ENCODE measurements around the gene ATP5MK. TPM values are rescaled to one million over a fixed set of nuclear protein-coding genes. Genes with fewer than 3 reads are reported as not detected.

Gene ATP5MK, protein sequence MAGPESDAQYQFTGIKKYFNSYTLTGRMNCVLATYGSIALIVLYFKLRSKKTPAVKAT
- total RNA-seq (100 to 1,000 TPM; 133 to 224 (median 171) TPM), polyA plus RNA-seq (100 to 1,000 TPM; 344 to 386 TPM)
- long read RNA-seq, donor 1, transcript ATP5MD-201 (4 exons, 364 nt) = major isoform, 6 of 9 reads
- long read RNA-seq, donor 1, partial matches to known transcripts = 0 of 9 reads
- long read RNA-seq, donor 1, other reads (novel, unspliced or antisense) = 1 of 9 reads
- long read RNA-seq, donor 2, transcript ATP5MD-204 (5 exons, 626 nt) = minor isoform, 12 of 121 reads
- long read RNA-seq, donor 2, transcript ATP5MD-203 (4 exons, 635 nt) = minor isoform, 6 of 121 reads
- long read RNA-seq, donor 2, transcript ATP5MD-201 (4 exons, 364 nt) = major isoform, 103 of 121 reads
- long read RNA-seq, donor 2, partial matches to known transcripts = 0 of 121 reads
- long read RNA-seq, donor 2, other reads (novel, unspliced or antisense) = 0 of 121 reads
- long read RNA-seq, donor 3, transcript ATP5MD-201 (4 exons, 364 nt) = major isoform, 89 of 96 reads
- long read RNA-seq, donor 3, partial matches to known transcripts = 0 of 96 reads
- long read RNA-seq, donor 3, other reads (novel, unspliced or antisense) = 3 of 96 reads

DNA sequence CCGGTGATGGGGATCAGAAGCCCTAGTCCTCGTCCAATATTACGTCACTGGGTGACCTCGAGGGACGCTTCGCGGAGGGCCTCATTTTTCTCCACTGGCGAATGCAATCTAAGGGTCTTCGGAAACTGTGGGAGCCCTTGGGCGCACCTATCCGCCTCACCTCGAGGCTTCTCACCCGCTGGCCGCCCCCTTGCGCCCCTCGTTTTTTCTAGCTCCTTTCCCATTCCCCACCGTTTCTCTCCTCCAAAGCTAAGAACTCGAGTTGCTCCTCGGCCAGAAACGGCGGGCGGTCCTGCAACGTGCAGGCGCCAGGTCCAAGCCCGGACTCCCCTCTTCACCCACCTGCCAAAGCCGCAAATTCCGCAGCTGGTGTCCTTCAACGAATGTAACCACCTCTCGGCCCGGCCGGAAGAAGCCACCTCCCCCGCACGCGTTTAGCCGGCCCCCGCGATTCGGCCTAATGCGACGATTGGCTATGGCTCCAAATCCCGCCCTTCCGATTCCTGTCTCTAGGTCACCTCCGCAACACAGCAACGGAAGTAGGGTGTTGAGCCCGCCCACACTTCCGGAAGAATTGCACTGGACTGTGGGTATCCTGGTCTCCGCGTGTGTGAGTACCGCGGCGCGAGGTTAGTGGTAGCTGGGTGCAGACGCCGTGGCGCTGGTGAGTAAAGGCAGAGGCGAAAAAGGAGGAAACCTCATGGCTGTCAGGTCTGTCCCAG is at the start of gene ATP5MK, which contains the start of gene PDCD11:
ATP5MK (minus strand) TSS at position 409 of the 722 bp plus-strand sequence. CDS start 4,018 bp downstream, outside the sequence.
PDCD11 (plus strand) TSS at position 560 of the 722 bp plus-strand sequence. CDS start 1,801 bp downstream, outside the sequence.
- H3K4me3 ChIP-seq = peak within 1 kb of the TSS; percentile 89
- intact Hi-C loops (cut with DNase I) = no loop called here
- DNase-seq = peak; percentile 96 to 98 (median 97)
- no peaks in the 10 kb centered on the region for H3K36me3 ChIP-seq
- H3K27ac ChIP-seq = peak within 1 kb of the TSS; percentile 47 to 48
- no peaks in the 10 kb centered on the region for H3K9me3 ChIP-seq
- 0 to 1% (median 0%) methylated on average over 56 of the region's 56 CpGs for WGBS, 3 donors
- H3K27me3 ChIP-seq = no peaks in the 10 kb centered on the region
- TF ChIP-seq POLR2A (IDR thresholded peaks at IDR 0.05) (peak; percentile 61), EP300 (IDR thresholded peaks at IDR 0.05) (no peak)
- peaks cover 13% of the 10 kb centered on the region for H3K4me1 ChIP-seq (ENCODE audit: insufficient read depth)

DNA sequence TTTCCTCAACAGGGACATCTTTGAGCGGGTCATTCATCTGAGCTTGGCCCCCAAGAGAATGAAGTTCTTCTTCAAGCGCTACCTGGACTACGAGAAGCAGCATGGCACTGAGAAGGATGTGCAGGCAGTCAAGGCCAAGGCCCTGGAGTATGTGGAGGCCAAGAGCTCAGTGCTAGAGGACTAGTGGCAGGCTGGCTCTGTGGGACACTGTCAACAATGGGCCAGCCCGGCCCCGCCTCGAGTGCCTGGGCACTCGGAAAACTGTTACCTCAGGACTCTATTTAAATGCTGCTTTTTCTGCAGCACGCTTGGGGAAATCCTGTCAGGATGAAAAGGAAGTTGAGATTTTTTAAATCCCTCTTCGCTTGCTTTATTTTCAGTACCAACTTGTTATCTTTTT is 49.1 kb upstream of the ATP5MK start:
- intact Hi-C loops (cut with DNase I) = no loop called here
- no peaks in the 10 kb centered on the region for H3K27me3 ChIP-seq
- H3K4me3 ChIP-seq = no peak overlapping the region
- DNase-seq = no peak
- H3K27ac ChIP-seq = peak overlapping the region; percentile 74 to 84
- peaks cover 48% of the 10 kb centered on the region for H3K4me1 ChIP-seq (ENCODE audit: insufficient read depth)
- H3K9me3 ChIP-seq = no peaks in the 10 kb centered on the region
- no peaks in the 10 kb centered on the region for H3K36me3 ChIP-seq
- TF ChIP-seq, protein P1, sequence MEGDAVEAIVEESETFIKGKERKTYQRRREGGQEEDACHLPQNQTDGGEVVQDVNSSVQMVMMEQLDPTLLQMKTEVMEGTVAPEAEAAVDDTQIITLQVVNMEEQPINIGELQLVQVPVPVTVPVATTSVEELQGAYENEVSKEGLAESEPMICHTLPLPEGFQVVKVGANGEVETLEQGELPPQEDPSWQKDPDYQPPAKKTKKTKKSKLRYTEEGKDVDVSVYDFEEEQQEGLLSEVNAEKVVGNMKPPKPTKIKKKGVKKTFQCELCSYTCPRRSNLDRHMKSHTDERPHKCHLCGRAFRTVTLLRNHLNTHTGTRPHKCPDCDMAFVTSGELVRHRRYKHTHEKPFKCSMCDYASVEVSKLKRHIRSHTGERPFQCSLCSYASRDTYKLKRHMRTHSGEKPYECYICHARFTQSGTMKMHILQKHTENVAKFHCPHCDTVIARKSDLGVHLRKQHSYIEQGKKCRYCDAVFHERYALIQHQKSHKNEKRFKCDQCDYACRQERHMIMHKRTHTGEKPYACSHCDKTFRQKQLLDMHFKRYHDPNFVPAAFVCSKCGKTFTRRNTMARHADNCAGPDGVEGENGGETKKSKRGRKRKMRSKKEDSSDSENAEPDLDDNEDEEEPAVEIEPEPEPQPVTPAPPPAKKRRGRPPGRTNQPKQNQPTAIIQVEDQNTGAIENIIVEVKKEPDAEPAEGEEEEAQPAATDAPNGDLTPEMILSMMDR (IDR thresholded peaks at IDR 0.05) = no peak
- TF ChIP-seq POLR2A (IDR thresholded peaks at IDR 0.05) (no peak), EP300 (IDR thresholded peaks at IDR 0.05) (no peak)
- WGBS, 3 donors = 86 to 89% (median 88%) methylated on average over 9 of the region's 9 CpGs

DNA sequence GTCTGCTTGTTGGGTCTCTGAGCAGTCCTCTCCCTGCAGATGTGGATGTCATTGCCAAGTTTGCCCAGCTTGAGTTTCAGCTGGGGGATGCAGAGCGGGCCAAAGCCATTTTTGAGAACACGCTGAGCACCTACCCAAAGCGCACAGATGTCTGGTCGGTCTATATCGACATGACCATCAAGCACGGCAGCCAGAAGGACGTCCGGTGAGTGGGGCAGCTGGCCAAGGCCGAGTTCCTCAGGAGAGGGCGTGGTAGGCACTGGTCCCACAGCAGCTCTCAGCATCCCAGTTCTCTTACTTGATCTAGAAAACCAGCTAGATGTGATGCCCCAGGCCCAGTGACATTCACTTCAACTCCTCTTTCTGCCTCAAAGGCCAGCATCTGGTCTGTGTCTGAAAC is 48.2 kb upstream of the ATP5MK start:
- Histone ChIP-seq H3K4me3 (no peak overlapping the region), H3K4me1 (ENCODE audit: insufficient read depth) (peaks cover 39% of the 10 kb centered on the region), H3K27me3 (no peaks in the 10 kb centered on the region), H3K9me3 (no peaks in the 10 kb centered on the region), H3K36me3 (no peaks in the 10 kb centered on the region), H3K27ac (peak overlapping the region in 1 of 2 donors; percentile 12)
- DNase-seq = peak in 1 of 5 donors; percentile 48
- 53 to 70% (median 65%) methylated on average over 10 of the region's 10 CpGs for WGBS, 3 donors
- TF ChIP-seq, protein P1 (IDR thresholded peaks at IDR 0.05) = no peak
- TF ChIP-seq EP300 (IDR thresholded peaks at IDR 0.05) = no peak
- TF ChIP-seq POLR2A (IDR thresholded peaks at IDR 0.05) = no peak
- intact Hi-C loops (cut with DNase I) = no loop called here

DNA sequence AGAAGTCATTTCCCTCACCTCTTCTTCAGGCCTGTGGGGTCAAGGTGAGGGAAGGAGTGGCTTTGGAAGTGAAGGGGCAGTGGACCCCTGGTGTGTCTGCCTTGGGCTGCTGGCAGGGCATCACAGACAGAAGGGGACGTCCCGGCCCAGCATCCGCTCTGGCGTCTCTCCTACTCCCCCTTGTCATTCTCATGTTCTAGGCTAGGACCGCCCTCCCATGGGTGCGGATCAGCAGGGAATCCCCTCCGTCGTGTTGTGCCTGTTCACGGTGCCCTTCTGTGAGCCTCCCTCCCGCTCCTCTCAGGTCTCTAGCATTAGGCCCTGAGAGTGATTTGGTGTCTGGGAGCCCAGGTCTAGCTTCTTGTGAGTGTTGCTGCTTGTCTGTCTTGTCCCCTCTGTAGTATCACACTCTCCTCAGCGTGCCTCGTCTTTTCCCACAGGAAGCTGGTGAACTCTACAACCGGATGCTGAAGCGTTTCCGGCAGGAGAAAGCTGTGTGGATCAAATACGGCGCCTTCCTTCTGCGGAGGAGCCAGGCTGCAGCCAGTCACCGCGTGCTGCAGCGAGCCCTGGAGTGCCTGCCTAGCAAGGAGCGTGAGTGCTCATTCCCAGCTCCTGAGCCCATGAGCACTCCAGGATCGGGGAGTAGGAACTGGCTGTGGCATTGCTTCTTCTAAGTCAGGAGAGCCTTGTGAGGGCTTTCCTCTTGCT is 47.4 kb upstream of the ATP5MK start:
- no peaks in the 10 kb centered on the region for H3K9me3 ChIP-seq
- no peak for DNase-seq
- no peaks in the 10 kb centered on the region for H3K36me3 ChIP-seq
- H3K27me3 ChIP-seq = no peaks in the 10 kb centered on the region
- peaks cover 32% of the 10 kb centered on the region for H3K4me1 ChIP-seq (ENCODE audit: insufficient read depth)
- peak overlapping the region; percentile 53 to 83 for H3K27ac ChIP-seq
- no peak for TF ChIP-seq POLR2A (IDR thresholded peaks at IDR 0.05)
- no peak for TF ChIP-seq EP300 (IDR thresholded peaks at IDR 0.05)
- TF ChIP-seq, protein P1 (IDR thresholded peaks at IDR 0.05) = no peak
- no peak overlapping the region for H3K4me3 ChIP-seq
- WGBS, 3 donors = 85 to 90% (median 89%) methylated on average over 23 of the region's 23 CpGs
- intact Hi-C loops (cut with DNase I) = no loop called here

All from ovary (tissue), 10 donors.